ENCODE measurements around the gene AADACL2. TPM values are rescaled to one million over a fixed set of nuclear protein-coding genes. Genes with fewer than 3 reads are reported as not detected.

Gene AADACL2
- total RNA-seq, 1 donor from 2014 or later, result not detected

- intact Hi-C loops (cut with DNase I), result no loop called here
- ATAC-seq (ENCODE audit: poor library complexity), result no peak
- no peak for DNase-seq
Measured at GRCh38 chr3:151793636-151794035, 59.9 kb downstream of the AADACL2 start.

- intact Hi-C loops (cut with DNase I), result no loop called here
- DNase-seq (no peak), ATAC-seq (ENCODE audit: poor library complexity) (no peak)
Measured at GRCh38 chr3:151794080-151794479, 60.4 kb downstream of the AADACL2 start.

GRCh38 chr3:151795276-151795675 is 61.5 kb downstream of the AADACL2 start:
- intact Hi-C loops (cut with DNase I), result no loop called here
- ATAC-seq (ENCODE audit: poor library complexity) (no peak), DNase-seq (no peak)

- ATAC-seq (ENCODE audit: poor library complexity), result no peak
- intact Hi-C loops (cut with DNase I), result no loop called here
- no peak for DNase-seq
Measured at GRCh38 chr3:151796105-151796680, 62.5 kb downstream of the AADACL2 start.

GRCh38 chr3:151798466-151798865 is 64.7 kb downstream of the AADACL2 start:
- intact Hi-C loops (cut with DNase I), result no loop called here
- ATAC-seq (ENCODE audit: poor library complexity), result no peak
- DNase-seq, result no peak

- ATAC-seq (ENCODE audit: poor library complexity) (no peak), DNase-seq (no peak)
- intact Hi-C loops (cut with DNase I), result no loop called here
Measured at GRCh38 chr3:151800431-151800830, 66.7 kb downstream of the AADACL2 start.

GRCh38 chr3:151804267-151804666 is 70.5 kb downstream of the AADACL2 start:
- DNase-seq (no peak), ATAC-seq (ENCODE audit: poor library complexity) (no peak)
- intact Hi-C loops (cut with DNase I), result no loop called here

- DNase-seq (no peak), ATAC-seq (ENCODE audit: poor library complexity) (no peak)
- intact Hi-C loops (cut with DNase I), result no loop called here
Measured at GRCh38 chr3:151806838-151807237, 73.1 kb downstream of the AADACL2 start.

Other genes starting within 250 kb of the AADACL2 start
- gene AADAC, start 80.2 kb downstream of the AADACL2 start, total RNA-seq, result not detected
- gene SUCNR1, start 139.7 kb downstream of the AADACL2 start, total RNA-seq, result 0.08 TPM